ENCODE results near the gene RNF144A.

DNA sequence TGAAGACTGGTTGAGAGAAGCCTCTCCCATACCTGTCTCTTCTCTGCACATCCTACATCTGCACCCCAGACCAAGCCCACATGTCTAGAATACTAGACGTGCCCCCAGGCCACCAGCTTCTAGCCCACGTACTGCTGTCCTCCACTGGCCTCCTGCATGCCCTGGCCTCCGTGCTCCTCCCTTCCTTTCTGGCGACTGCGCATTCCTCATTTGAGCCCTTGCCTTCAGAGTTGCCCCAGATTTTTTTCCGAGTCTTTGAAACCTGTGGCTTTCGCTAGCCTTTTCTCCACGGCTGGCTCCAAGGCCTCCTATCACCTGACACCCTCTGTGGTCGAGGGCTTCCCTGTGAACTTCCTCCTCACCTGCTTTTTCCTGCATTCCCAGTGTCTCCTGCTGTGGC is 11.2 kb downstream of the RNF144A start:
- TF ChIP-seq, protein P1, sequence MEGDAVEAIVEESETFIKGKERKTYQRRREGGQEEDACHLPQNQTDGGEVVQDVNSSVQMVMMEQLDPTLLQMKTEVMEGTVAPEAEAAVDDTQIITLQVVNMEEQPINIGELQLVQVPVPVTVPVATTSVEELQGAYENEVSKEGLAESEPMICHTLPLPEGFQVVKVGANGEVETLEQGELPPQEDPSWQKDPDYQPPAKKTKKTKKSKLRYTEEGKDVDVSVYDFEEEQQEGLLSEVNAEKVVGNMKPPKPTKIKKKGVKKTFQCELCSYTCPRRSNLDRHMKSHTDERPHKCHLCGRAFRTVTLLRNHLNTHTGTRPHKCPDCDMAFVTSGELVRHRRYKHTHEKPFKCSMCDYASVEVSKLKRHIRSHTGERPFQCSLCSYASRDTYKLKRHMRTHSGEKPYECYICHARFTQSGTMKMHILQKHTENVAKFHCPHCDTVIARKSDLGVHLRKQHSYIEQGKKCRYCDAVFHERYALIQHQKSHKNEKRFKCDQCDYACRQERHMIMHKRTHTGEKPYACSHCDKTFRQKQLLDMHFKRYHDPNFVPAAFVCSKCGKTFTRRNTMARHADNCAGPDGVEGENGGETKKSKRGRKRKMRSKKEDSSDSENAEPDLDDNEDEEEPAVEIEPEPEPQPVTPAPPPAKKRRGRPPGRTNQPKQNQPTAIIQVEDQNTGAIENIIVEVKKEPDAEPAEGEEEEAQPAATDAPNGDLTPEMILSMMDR (IDR thresholded peaks at IDR 0.05) = no peak
- TF ChIP-seq POLR2A (IDR thresholded peaks at IDR 0.05) = no peak

Measured in Peyer's patch (tissue), 4 donors.